Body of pancreas (tissue), 4 donors: ENCODE results near the gene PPP1R13B. TPM values are rescaled to one million over a fixed set of nuclear protein-coding genes. Genes with fewer than 3 reads are reported as not detected.

ENCODE experiments used
- ATAC-seq: fragments of 150-250 bp; one replicate; pipeline ENCODE4 v1.9.1; 2016
- DNase-seq, 4 donors: peaks; one replicate each; pipeline ENCODE4 v3.0.0-alpha.2; 2019
- H3K27ac ChIP-seq, 4 donors: fragments of 200-600 bp; sonication (generic); 1 replicate in 3 of 4; 2 replicates in 1 of 4; pipeline versions ENCODE4 v1.5.1 to v1.6.1; 2016 to 2019; ENCODE audit warnings: mild to moderate bottlenecking in 1 of 4, mixed read lengths in 1 of 4, moderate library complexity in 1 of 4
- H3K27me3 ChIP-seq, 2 donors: fragments of 200-600 bp; sonication (generic); one replicate each; pipeline ENCODE4 v1.6.0; 2016; ENCODE audit warnings: mild to moderate bottlenecking in 1 of 2
- H3K36me3 ChIP-seq, 2 donors: fragments of 200-600 bp; sonication (generic); replicated peaks in 1 of 2; 2 replicates each; pipeline ENCODE4 v1.5.1; 2016; ENCODE audit warnings: low read depth in 2 of 2; ENCODE audit not compliant: insufficient read depth in 1 of 2
- H3K4me1 ChIP-seq: fragments of 200-600 bp; sonication (generic); one replicate; pipeline ENCODE4 v1.6.0; 2016
- H3K4me3 ChIP-seq, 2 donors: fragments of 200-600 bp; sonication (generic); 1 replicate in 1 of 2; 2 replicates in 1 of 2; pipeline ENCODE4 v1.5.1; 2016 to 2019
- H3K9me3 ChIP-seq, 3 donors: fragments of 200-600 bp; sonication (generic); 1 replicate in 2 of 3; 2 replicates in 1 of 3; pipeline ENCODE4 v1.5.1; 2016
- CTCF ChIP-seq, 7 experiments: fragments of 450-650 bp in 4 of 7; fragments of 200-600 bp in 3 of 7; sonication (generic) in 3 of 7; IDR thresholded peaks; one replicate each; pipeline ENCODE4 v1.5.1; 2016 to 2019; ENCODE audit warnings: antibody characterized with exemption in 7 of 7
- POLR2A ChIP-seq, 3 donors: fragments of 450-650 bp; IDR thresholded peaks; one replicate each; pipeline ENCODE4 v1.6.1; 2016; ENCODE audit warnings: antibody characterized with exemption in 3 of 3, mild to moderate bottlenecking in 2 of 3
- WGBS, 2 donors: methylation state at CpG; one replicate each; pipeline ENCODE4 v1.1.5; 2017; 5-methylcytosine and 5-hydroxymethylcytosine counted together
- intact Hi-C: fragments of 100-400 bp; cut with DNase I; formaldehyde crosslinking; loops from one replicate; pipeline ENCODE4 v1.15.1; 2023
- total RNA-seq, 2 donors: library from RNA; depleted of rRNA; stranded (reverse); fragments of >200 nt; gene quantifications; one replicate each; pipeline ENCODE4 v1.1.0, GENCODE V29; 2016

PPP1R13B gene
- total RNA-seq, 2 donors from 2014 or later, result 12.5 to 36.3 TPM

GRCh38 chr14:103700753-103701490 is 146.5 kb downstream of the PPP1R13B start:
- 82 to 87% methylated on average over 17 to 19 of the region's 21 CpGs for WGBS, 2 donors
- ATAC-seq, result no peak
- Histone ChIP-seq H3K27ac (no peak overlapping the region), H3K4me3 (no peak overlapping the region), H3K4me1 (peaks cover 21% of the 10 kb centered on the region), H3K36me3 (peaks cover 0 to 1% of the 10 kb centered on the region in 2 donors), H3K9me3 (no peaks in the 10 kb centered on the region), H3K27me3 (no peaks in the 10 kb centered on the region)
- TF ChIP-seq CTCF (IDR thresholded peaks at IDR 0.05) (no peak), POLR2A (IDR thresholded peaks at IDR 0.05) (no peak)
- no peak for DNase-seq
- intact Hi-C loops, result no loop called here

GRCh38 chr14:103699901-103700752 is 147.2 kb downstream of the PPP1R13B start:
- no peak for ATAC-seq
- WGBS, 2 donors, result 76 to 91% methylated on average over 20 to 22 of the region's 25 CpGs
- intact Hi-C loops, result no loop called here

GRCh38 chr14:103699261-103699661 is 148.1 kb downstream of the PPP1R13B start:
- intact Hi-C loops, result no loop called here
- no peak for TF ChIP-seq POLR2A (IDR thresholded peaks at IDR 0.05)
- TF ChIP-seq CTCF (IDR thresholded peaks at IDR 0.05), result no peak
- Histone ChIP-seq H3K27ac (no peak overlapping the region), H3K4me1 (peaks cover 21% of the 10 kb centered on the region), H3K27me3 (no peaks in the 10 kb centered on the region), H3K9me3 (no peaks in the 10 kb centered on the region), H3K4me3 (no peak overlapping the region), H3K36me3 (peaks cover 1 to 3% of the 10 kb centered on the region in 2 donors)
- DNase-seq (no peak), ATAC-seq (no peak)
- 91% methylated on average over 10 to 16 of the region's 17 CpGs for whole genome bisulfite sequencing, 2 donors

More at GRCh38 chr14:103699901-103700752, 147.2 kb downstream of the PPP1R13B start:
- Histone ChIP-seq H3K36me3 (peaks cover 0 to 1% of the 10 kb centered on the region in 2 donors), H3K27me3 (no peaks in the 10 kb centered on the region), H3K4me3 (no peak overlapping the region), H3K4me1 (peaks cover 21% of the 10 kb centered on the region), H3K27ac (no peak overlapping the region), H3K9me3 (no peaks in the 10 kb centered on the region)
- TF ChIP-seq POLR2A (IDR thresholded peaks at IDR 0.05) (no peak), CTCF (IDR thresholded peaks at IDR 0.05) (no peak)
- DNase-seq, result peak in 1 of 4 donors; percentile 10

GRCh38 chr14:103698380-103699260 is 148.8 kb downstream of the PPP1R13B start:
- intact Hi-C loops, result no loop called here
- H3K4me3 ChIP-seq, result no peak overlapping the region
- H3K27me3 ChIP-seq, result no peaks in the 10 kb centered on the region
- no peaks in the 10 kb centered on the region for H3K9me3 ChIP-seq
- TF ChIP-seq CTCF (IDR thresholded peaks at IDR 0.05) (no peak), POLR2A (IDR thresholded peaks at IDR 0.05) (peak; percentile 33 to 45 (median 45))
- peaks cover 5 to 8% of the 10 kb centered on the region in 2 donors for H3K36me3 ChIP-seq
- ATAC-seq, result peak; percentile 83
- peak; percentile 83 to 93 (median 90) for DNase-seq
- 43 to 55% methylated on average over 7 to 32 of the region's 33 CpGs for WGBS, 2 donors
- peaks cover 21% of the 10 kb centered on the region for H3K4me1 ChIP-seq
- H3K27ac ChIP-seq, result peak overlapping the region in 2 of 4 donors; percentile 48 to 51
